Progenitor cell of endocrine pancreas (in vitro differentiated cells): Measurements from ENCODE around the gene CCDC90B. TPM values are rescaled to one million over a fixed set of nuclear protein-coding genes. Genes with fewer than 3 reads are reported as not detected.
"Not testable (repeated sequence)": the region's sequence is repeated elsewhere in the genome, so short reads cannot be mapped to it uniquely, and the experiment has no call there.

ENCODE experiments used
- DNase-seq: peaks from one replicate; pipeline ENCODE4 v3.0.0; 2021; ENCODE audit warnings: low spot score; ENCODE audit not compliant: unreplicated experiment
- H3K27ac Mint-ChIP-seq: 2 replicates; pipeline ENCODE4 v1.8.0; 2021; ENCODE audit warnings: mild to moderate bottlenecking, moderate library complexity, mixed read lengths
- H3K27me3 Mint-ChIP-seq: 2 replicates; pipeline ENCODE4 v1.8.0; 2021; ENCODE audit warnings: mixed read lengths
- H3K36me3 Mint-ChIP-seq: 2 replicates; pipeline ENCODE4 v1.8.0; 2022; ENCODE audit warnings: mixed read lengths; ENCODE audit not compliant: insufficient read depth
- H3K4me1 Mint-ChIP-seq: 2 replicates; pipeline ENCODE4 v1.8.0; 2021; ENCODE audit warnings: low read depth, mixed read lengths
- H3K4me3 Mint-ChIP-seq: 2 replicates; pipeline ENCODE4 v1.8.0; 2021; ENCODE audit warnings: low read depth, mild to moderate bottlenecking, moderate library complexity, mixed read lengths
- H3K9me3 Mint-ChIP-seq: 2 replicates; pipeline ENCODE4 v1.8.0; 2021; ENCODE audit warnings: low read depth, mixed read lengths
- total RNA-seq: library from RNA; stranded (reverse); gene quantifications from 2 replicates; pipeline ENCODE4 v1.2.1, GENCODE V29; 2021
- TF ChIP-seq, protein P1 (sequence below): fragments of 200-600 bp; sonication (generic); IDR thresholded peaks from one replicate; pipeline ENCODE4 v1.5.0; 2021; ENCODE audit warnings: antibody characterized with exemption, mild to moderate bottlenecking; ENCODE audit not compliant: unreplicated experiment

Gene CCDC90B
- total RNA-seq, 1 donor from 2014 or later, result 47.0 TPM

- Mint-ChIP-seq H3K4me1 (peaks cover 13% of the 10 kb centered on the region), H3K4me3 (no peak overlapping the region), H3K9me3 (peaks cover 10% of the 10 kb centered on the region), H3K36me3 (peaks cover 44% of the 10 kb centered on the region), H3K27me3 (no peaks in the 10 kb centered on the region), H3K27ac (no peak overlapping the region)
- TF ChIP-seq, protein P1, sequence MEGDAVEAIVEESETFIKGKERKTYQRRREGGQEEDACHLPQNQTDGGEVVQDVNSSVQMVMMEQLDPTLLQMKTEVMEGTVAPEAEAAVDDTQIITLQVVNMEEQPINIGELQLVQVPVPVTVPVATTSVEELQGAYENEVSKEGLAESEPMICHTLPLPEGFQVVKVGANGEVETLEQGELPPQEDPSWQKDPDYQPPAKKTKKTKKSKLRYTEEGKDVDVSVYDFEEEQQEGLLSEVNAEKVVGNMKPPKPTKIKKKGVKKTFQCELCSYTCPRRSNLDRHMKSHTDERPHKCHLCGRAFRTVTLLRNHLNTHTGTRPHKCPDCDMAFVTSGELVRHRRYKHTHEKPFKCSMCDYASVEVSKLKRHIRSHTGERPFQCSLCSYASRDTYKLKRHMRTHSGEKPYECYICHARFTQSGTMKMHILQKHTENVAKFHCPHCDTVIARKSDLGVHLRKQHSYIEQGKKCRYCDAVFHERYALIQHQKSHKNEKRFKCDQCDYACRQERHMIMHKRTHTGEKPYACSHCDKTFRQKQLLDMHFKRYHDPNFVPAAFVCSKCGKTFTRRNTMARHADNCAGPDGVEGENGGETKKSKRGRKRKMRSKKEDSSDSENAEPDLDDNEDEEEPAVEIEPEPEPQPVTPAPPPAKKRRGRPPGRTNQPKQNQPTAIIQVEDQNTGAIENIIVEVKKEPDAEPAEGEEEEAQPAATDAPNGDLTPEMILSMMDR, result no peak
- no peak for DNase-seq
Observed at GRCh38 chr11:83272627-83273026, 13.5 kb downstream of the CCDC90B start.

DNA sequence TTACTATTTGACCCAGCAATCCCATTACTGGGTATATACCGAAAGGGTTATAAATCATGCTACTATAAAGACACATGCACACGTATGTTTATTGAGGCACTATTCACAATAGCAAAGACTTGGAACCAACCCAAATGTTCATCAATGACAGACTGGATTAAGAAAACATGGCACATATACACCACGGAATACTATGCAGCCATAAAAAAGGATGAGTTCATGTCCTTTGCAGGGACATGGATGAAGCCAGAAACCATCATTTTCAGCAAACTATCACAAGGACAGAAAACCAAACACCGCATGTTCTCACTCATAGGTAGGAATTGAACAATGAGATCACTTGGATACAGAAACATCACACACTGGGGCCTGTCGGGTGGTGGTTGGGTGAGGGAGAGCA lies 14.4 kb downstream of the CCDC90B start:
- Mint-ChIP-seq H3K4me1 (peaks cover 13% of the 10 kb centered on the region), H3K36me3 (peaks cover 51% of the 10 kb centered on the region), H3K9me3 (peaks cover 10% of the 10 kb centered on the region)
- H3K4me3 Mint-ChIP-seq, H3K27ac Mint-ChIP-seq, DNase-seq, H3K27me3 Mint-ChIP-seq: not testable (repeated sequence)

DNA sequence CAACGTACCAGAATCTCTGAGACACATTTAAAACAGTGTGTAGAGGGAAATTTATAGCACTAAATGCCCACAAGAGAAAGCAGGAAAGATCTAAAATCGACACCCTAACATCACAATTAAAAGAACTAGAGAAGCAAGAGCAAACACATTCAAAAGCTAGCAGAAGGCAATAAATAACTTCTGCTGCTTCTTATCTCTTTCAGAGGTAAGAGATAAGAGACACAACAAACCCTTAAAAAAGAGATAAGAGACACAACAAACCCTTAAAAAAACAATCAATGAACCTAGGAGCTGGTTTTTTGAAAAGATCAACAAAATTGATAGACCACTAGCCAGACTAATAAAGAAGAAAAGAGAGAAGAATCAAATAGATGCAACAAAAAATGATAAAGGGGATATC lies 17.1 kb downstream of the CCDC90B start:
- DNase-seq, H3K27me3 Mint-ChIP-seq, H3K4me3 Mint-ChIP-seq: not testable (repeated sequence)
- H3K27ac Mint-ChIP-seq, result peak overlapping the region; percentile 23
- peaks cover 10% of the 10 kb centered on the region for H3K9me3 Mint-ChIP-seq
- H3K36me3 Mint-ChIP-seq, result peaks cover 61% of the 10 kb centered on the region
- H3K4me1 Mint-ChIP-seq, result peaks cover 13% of the 10 kb centered on the region

- DNase-seq, result no peak
- Mint-ChIP-seq H3K4me1 (peaks cover 13% of the 10 kb centered on the region), H3K36me3 (peaks cover 42% of the 10 kb centered on the region), H3K9me3 (peaks cover 4% of the 10 kb centered on the region), H3K4me3 (no peak overlapping the region), H3K27me3 (no peaks in the 10 kb centered on the region), H3K27ac (no peak overlapping the region)
- TF ChIP-seq, protein P1, result no peak
Observed at GRCh38 chr11:83265331-83265730, 20.8 kb downstream of the CCDC90B start.

DNA sequence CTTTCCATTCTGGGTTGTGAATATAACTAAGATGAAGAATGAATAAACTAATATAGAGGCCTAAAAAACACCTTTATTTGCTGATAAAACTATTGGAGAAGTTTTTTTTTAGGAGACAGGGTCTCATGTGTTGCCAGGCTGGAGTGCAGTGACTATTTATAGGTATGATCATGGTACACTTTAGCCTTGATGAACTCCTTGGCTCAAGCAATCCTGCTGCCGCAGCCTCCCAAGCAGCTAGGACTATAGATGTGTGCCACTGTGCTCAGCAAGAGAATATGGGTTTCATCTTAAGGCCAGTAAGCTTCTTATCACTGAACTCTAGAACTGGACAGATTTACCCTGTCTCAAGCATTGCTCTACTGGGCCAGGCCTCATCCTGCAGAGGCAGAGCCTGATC lies 26.6 kb downstream of the CCDC90B start:
- no peak for DNase-seq
- Mint-ChIP-seq H3K4me3 (no peak overlapping the region), H3K9me3 (no peaks in the 10 kb centered on the region), H3K4me1 (peaks cover 23% of the 10 kb centered on the region), H3K27ac (no peak overlapping the region), H3K36me3 (peaks cover 17% of the 10 kb centered on the region), H3K27me3 (no peaks in the 10 kb centered on the region)
- TF ChIP-seq, protein P1, result no peak

DNA sequence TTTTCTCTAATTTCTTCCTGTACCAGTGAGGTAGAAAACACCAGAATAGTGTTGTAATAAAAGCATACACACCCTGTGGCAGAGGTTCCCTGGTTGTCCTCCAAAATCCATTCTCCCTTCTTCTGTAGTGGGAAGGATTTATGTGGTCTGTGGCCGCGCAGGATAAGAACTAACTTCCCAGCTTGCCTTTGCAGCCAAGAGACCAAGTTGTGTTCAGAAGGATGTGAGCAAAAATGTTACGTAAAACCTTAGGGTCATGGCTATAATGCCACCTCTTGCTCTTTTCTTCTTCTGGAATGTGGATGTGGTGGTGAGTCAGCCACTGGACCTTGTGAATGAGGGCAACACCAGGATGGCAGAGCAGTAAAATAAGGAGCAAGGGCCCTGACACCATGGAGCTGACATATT lies 28.4 kb downstream of the CCDC90B start:
- Mint-ChIP-seq H3K36me3 (peaks cover 8% of the 10 kb centered on the region), H3K27ac (peak overlapping the region; percentile 34), H3K9me3 (no peaks in the 10 kb centered on the region), H3K4me3 (no peak overlapping the region), H3K27me3 (no peaks in the 10 kb centered on the region), H3K4me1 (peaks cover 23% of the 10 kb centered on the region)
- TF ChIP-seq, protein P1, result no peak
- no peak for DNase-seq
